BLaER1 (cell line): ENCODE results near the gene CNBD2.
"Not testable (repeated sequence)": the region's sequence is repeated elsewhere in the genome, so short reads cannot be mapped to it uniquely, and the experiment has no call there.

Experiments
- H3K27ac ChIP-seq: shearing (Covaris generic); formaldehyde crosslinking; 2 replicates; pipeline ENCODE4 v1.8.1; 2022
- H3K27me3 ChIP-seq: shearing (Covaris generic); formaldehyde crosslinking; 2 replicates; pipeline ENCODE4 v1.8.1; 2022
- H3K36me3 ChIP-seq: shearing (Covaris generic); formaldehyde crosslinking; 2 replicates; pipeline ENCODE4 v1.8.1; 2022
- H3K4me1 ChIP-seq: shearing (Covaris generic); formaldehyde crosslinking; 2 replicates; pipeline ENCODE4 v1.8.1; 2022
- H3K4me2 ChIP-seq: shearing (Covaris generic); formaldehyde crosslinking; 2 replicates; pipeline ENCODE4 v1.8.1; 2022
- H3K4me3 ChIP-seq: shearing (Covaris generic); formaldehyde crosslinking; 2 replicates; pipeline ENCODE4 v1.8.1; 2022
- H3K9ac ChIP-seq: shearing (Covaris generic); formaldehyde crosslinking; 2 replicates; pipeline ENCODE4 v1.8.1; 2022
- H3K9me3 ChIP-seq: shearing (Covaris generic); formaldehyde crosslinking; 2 replicates; pipeline ENCODE4 v1.8.1; 2022
- H4K20me1 ChIP-seq: shearing (Covaris generic); formaldehyde crosslinking; 2 replicates; pipeline ENCODE4 v1.8.1; 2022
- Cebpa-rat ChIP-seq: shearing (Covaris generic); IDR thresholded peaks from 2 replicates; pipeline ENCODE4 v1.8.1; 2022

Gene CNBD2

DNA sequence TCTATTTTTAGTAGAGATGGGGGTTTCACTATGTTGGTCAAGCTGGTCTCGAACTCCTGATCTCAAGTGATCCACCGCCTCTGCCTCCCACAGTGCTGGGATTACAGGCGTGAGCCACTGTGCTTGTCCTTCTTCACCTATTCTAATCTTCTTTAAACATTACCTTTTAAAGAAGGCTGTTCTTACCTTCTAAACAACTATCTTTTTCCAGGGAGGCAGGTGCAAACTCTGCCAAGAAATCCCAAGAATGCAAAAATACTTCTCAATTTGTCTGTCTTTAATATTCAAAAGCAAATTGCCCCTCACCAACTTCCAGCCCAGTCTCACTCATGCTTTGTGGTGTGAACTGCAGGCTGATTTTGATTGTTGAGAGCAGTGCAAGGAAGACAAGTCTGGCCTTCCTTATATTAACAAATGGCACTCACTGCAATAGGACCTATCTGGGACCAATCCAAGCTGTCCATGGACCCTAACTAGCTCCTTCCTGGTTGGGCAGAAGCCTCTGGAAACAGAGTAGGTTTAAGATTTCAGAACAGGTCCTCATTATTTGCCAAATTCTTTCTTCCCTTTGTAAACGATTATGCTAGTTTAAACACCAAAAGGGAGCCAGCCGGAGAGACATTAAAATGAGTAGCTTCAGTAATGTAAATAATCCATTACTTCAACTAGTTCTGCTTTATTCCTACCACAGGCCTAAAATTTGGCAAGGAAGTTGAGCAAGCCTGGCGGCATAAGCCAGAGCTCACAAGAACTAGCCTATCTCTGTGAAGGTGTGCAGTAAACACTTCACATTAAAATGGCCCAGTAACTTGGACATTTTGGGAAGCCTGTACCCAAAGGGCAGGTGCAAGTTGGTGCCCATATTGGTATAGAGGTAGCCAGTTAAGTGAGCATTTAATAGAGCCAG lies 15.7 kb upstream of the CNBD2 start:
- TF ChIP-seq Cebpa-rat = no peak
- Histone ChIP-seq H3K4me1 (peaks cover 25% of the 10 kb centered on the region), H4K20me1 (peaks cover 35% of the 10 kb centered on the region), H3K36me3 (peaks cover 35% of the 10 kb centered on the region), H3K27ac (peak overlapping the region; percentile 100), H3K9me3 (no peaks in the 10 kb centered on the region), H3K4me2 (peak overlapping the region; percentile 90), H3K9ac (peak overlapping the region; percentile 100), H3K4me3 (peak overlapping the region; percentile 89), H3K27me3 (no peaks in the 10 kb centered on the region)

DNA sequence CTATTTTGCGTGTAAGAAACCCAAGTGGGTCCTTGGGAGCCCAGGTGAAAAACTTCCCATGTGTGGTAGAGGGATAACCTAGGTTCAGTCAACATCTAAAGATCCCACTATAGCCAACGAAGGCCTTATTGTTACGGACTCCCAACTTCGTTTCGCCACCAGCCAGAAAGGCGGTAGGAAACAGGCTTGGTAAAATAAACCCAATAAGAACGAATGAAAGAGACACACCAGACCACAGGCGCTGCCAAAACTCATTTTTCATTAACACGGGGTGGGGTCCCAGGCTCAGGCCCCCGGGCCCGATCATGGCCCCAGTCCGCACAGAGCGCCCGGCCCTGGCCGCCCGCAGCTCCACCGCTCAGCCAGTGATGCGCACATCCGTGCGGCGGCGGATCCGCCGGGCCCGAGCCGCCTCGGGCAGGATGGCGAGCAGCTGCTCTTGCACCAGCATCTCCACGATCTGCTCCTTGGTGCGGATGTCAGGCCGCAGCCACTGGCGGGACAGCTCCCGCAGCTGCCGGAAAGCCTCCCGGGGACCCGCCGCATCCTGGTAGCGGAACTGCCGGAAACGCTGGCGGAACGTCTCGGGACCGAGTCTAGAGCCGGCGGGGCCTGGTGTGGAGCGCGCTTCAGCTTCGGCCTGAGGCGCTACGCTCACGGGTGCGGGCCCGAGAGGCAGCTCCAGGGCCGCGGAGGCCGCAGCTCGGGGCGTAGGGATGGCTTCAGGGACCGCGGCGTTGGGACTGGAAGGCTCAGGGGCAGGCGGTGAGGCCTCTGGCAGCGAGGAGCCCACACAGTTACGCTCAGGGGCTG lies 14.8 kb upstream of the CNBD2 start:
- H3K27me3 ChIP-seq = no peaks in the 10 kb centered on the region
- H3K9me3 ChIP-seq = 0 out of 2 replicates have a peak, but pooled peaks cover 2% of the 10 kb centered on the region
- H3K4me1 ChIP-seq = peaks cover 25% of the 10 kb centered on the region
- peak overlapping the region; percentile 100 for H3K9ac ChIP-seq
- peak overlapping the region; percentile 89 for H3K4me3 ChIP-seq
- H3K36me3 ChIP-seq = peaks cover 29% of the 10 kb centered on the region
- H3K4me2 ChIP-seq = peak overlapping the region; percentile 90
- peaks cover 35% of the 10 kb centered on the region for H4K20me1 ChIP-seq
- no peak for TF ChIP-seq Cebpa-rat
- H3K27ac ChIP-seq = peak overlapping the region; percentile 100

DNA sequence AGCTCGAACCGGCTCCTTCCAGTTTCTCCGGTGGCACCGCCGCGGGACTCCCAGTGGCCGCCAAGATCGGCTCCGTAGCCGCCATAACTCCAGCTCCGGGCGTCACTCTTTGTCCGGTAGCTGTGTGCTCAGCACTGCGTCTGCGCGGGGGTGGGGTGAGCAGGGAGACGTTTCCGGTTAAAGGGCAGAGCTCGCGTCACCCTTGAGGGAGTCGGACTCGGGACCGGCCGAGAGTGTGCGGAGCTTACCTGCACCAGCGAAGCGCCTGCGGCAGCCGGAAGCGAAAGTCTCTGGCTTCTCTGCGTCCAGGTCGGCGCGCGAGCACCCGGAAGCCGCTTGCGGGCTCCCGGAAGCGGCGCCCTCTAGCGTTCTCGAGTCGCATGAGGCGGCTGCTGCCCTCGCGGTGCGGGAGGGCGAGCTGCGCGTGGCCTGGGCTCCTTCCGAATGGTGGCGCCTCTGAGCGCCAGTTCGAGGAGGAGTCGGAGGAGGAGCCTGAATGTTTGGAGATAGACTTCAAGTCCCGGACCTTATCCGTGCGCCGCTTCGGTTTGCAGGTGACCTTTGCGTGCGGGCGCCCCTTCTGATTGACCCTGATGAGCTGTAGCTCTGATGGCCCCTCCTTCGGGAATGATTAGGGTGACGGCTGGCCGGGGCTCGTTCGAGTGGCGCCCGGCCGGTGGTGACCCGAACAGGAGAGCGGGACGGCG lies 14.0 kb upstream of the CNBD2 start, which contains the start of gene SCAND1:
SCAND1 (minus strand) TSS at position 303 of the 707 bp plus-strand sequence; CDS start at position 85, 218 bp downstream.
- Histone ChIP-seq H3K9me3 (peaks cover 10% of the 10 kb centered on the region), H3K27me3 (no peaks in the 10 kb centered on the region), H3K4me3 (peak within 1 kb of the TSS; percentile 89), H3K27ac (peak within 1 kb of the TSS; percentile 100), H4K20me1 (peaks cover 35% of the 10 kb centered on the region), H3K4me1 (peaks cover 25% of the 10 kb centered on the region), H3K36me3 (peaks cover 26% of the 10 kb centered on the region), H3K4me2 (peak within 1 kb of the TSS; percentile 90), H3K9ac (peak within 1 kb of the TSS; percentile 100)
- no peak for TF ChIP-seq Cebpa-rat

DNA sequence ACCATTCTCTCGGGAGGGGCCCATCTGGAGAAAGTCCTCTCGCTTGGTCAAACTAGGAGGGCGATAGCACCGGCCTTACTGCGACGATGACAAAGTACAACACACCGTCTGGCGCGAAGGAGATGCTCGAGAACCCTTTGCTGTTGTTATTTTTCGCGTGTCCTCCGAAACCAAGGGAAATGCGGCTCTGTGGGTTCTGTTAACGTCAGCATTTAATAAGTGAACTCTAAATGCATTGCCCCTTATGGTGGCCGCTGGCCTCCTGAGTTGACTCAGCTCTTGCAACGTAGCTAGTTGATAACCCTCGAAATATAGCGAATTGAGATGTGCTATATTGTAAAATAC lies 13.5 kb upstream of the CNBD2 start:
- H3K27me3 ChIP-seq = no peaks in the 10 kb centered on the region
- H3K9me3 ChIP-seq = peaks cover 15% of the 10 kb centered on the region
- H3K9ac ChIP-seq = peak overlapping the region; percentile 100
- peaks cover 35% of the 10 kb centered on the region for H4K20me1 ChIP-seq
- peak overlapping the region; percentile 100 for H3K27ac ChIP-seq
- H3K4me3 ChIP-seq = peak overlapping the region; percentile 89
- H3K36me3 ChIP-seq = peaks cover 21% of the 10 kb centered on the region
- H3K4me1 ChIP-seq = peaks cover 25% of the 10 kb centered on the region
- H3K4me2 ChIP-seq = peak overlapping the region; percentile 90
- no peak for TF ChIP-seq Cebpa-rat

DNA sequence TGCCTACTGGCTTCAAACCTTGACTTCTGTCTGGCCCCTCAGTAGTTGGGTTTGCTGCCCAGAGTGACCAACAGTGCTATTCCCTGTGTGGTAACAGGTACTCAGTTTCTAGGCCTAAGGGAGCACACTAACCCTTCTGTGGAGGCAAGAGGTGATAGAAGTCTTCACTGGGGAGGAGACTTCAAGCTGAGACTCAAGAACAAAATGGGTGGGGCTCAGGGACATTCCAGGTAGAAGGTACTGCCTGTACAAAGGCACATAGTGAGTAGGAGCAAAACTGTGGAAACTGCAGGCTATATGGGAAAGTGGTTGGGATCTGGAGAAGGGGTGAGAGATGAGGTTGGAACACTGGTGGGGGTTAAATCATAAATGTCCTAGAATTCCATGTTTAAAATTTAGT lies 11.8 kb upstream of the CNBD2 start:
- Histone ChIP-seq H3K4me1 (peaks cover 24% of the 10 kb centered on the region), H3K27me3 (no peaks in the 10 kb centered on the region), H4K20me1 (peaks cover 22% of the 10 kb centered on the region), H3K36me3 (peaks cover 7% of the 10 kb centered on the region; the same call in 1 of the 2 replicates), H3K4me2 (no peak overlapping the region), H3K9me3 (peaks cover 15% of the 10 kb centered on the region), H3K9ac (no peak overlapping the region), H3K27ac (no peak overlapping the region), H3K4me3 (no peak overlapping the region)
- TF ChIP-seq Cebpa-rat = no peak

DNA sequence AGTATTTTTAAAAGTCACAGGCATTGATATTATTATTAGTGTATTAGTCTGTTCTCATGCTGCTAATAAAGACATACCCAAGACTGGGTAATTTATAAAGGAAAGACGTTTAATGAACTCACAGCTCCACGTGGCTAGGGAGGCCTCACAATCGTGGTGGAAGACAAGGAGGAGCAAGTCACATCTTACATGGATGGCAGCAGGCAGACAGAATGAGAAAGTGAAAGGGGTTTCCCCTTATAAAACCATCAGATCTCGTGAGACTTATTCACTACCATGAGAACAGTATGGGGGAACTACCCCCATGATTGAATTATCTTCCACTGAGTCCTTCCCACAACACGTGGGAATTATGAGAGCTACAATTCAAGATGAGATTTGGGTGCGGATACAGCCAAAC lies 9.1 kb upstream of the CNBD2 start:
- not testable (repeated sequence) for H3K4me2 ChIP-seq, H3K27ac ChIP-seq, H3K27me3 ChIP-seq, H3K9ac ChIP-seq, H3K4me1 ChIP-seq, H4K20me1 ChIP-seq, H3K4me3 ChIP-seq, H3K36me3 ChIP-seq
- peaks cover 15% of the 10 kb centered on the region for H3K9me3 ChIP-seq

DNA sequence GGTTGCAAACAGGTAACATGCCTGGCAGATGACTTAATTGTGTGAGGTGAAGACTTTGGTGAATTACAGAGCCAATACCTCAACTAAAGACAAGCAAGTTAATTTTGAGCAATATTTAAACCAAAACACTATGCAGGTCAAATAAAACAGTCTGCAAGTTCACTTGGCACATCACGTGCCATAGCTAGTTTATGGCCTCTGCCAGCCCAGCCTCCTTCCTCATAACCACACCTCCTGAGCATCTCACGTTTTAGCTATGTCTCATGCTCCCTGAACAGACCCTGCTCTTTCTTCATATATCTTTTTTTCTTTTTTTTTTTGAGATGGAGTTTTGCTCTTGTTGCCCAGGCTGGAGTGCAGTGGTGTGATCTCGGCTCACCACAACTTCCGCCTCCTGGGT lies 4.5 kb upstream of the CNBD2 start:
- Histone ChIP-seq H3K4me1 (no peaks in the 10 kb centered on the region), H3K36me3 (no peaks in the 10 kb centered on the region), H3K9me3 (peaks cover 10% of the 10 kb centered on the region), H4K20me1 (no peaks in the 10 kb centered on the region), H3K4me2 (no peak overlapping the region), H3K4me3 (no peak overlapping the region), H3K27ac (no peak overlapping the region), H3K9ac (no peak overlapping the region), H3K27me3 (no peaks in the 10 kb centered on the region)
- TF ChIP-seq Cebpa-rat = no peak

DNA sequence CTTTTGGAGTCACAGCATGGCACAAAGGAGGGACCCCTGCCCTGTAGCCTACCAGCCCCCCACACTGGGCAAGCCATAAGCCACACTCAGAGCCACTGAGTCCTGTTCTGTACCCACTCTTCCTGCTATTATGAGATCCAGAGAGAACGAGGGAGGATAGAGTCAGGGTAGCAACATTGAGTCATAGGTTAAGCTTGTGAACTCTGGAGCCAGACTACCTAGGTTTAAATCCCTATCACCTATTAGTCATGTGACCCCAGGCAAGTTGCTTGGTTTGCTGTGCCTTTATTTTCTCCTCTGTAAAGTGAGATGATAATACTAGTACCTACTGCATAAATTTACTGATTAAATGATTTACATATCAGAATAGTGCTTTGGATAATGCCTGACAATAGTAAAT lies 540 bp downstream of the CNBD2 start:
- Histone ChIP-seq H3K27ac (no peak overlapping the region), H3K4me2 (no peak overlapping the region), H3K4me3 (no peak overlapping the region), H3K27me3 (no peaks in the 10 kb centered on the region), H4K20me1 (no peaks in the 10 kb centered on the region), H3K9me3 (no peaks in the 10 kb centered on the region), H3K36me3 (no peaks in the 10 kb centered on the region), H3K4me1 (no peaks in the 10 kb centered on the region), H3K9ac (no peak overlapping the region)
- no peak for TF ChIP-seq Cebpa-rat

DNA sequence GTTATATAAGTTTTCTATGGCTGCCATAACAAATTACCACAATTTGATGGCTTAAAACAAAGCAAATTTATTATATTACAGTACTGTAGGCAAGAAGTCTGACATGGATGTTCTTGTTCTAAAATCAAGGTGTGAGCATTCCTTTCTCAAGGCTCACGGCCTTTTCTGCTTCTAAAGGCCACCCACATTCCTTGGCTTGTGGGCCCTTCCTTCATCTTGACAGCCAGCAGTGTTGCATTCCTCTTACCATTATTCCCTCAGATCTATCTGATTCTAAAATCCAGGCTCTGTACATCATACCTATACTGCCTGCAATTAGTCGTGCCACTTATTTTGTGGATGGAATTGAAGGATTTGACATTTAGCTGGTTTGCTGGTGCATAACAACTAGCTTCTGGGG lies 3.6 kb downstream of the CNBD2 start:
- Histone ChIP-seq H3K4me1 (no peaks in the 10 kb centered on the region), H3K9ac (no peak overlapping the region), H3K9me3 (no peaks in the 10 kb centered on the region), H3K36me3 (no peaks in the 10 kb centered on the region), H4K20me1 (no peaks in the 10 kb centered on the region), H3K27ac (no peak overlapping the region), H3K4me2 (no peak overlapping the region), H3K4me3 (no peak overlapping the region), H3K27me3 (no peaks in the 10 kb centered on the region)
- no peak for TF ChIP-seq Cebpa-rat

DNA sequence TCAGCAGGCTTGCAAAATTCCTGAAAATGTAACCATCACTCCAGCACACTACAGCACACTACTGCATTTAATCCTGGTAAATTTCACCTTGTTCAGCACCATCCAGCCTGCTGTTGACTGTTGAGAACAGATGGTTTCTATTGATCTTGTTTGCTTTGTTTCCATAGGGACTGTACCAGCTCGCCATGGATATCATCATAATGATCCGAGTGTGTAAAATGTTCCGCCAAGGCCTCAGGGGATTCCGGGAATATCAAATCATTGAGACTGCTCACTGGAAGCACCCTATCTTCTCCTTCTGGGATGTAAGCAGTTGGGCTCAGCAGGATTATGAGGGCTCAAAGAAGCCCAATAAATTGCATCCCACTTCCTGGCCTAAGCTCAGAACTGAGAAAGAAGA lies 4.1 kb downstream of the CNBD2 start:
- H3K9ac ChIP-seq = no peak overlapping the region
- H3K9me3 ChIP-seq = no peaks in the 10 kb centered on the region
- H3K4me1 ChIP-seq = no peaks in the 10 kb centered on the region
- no peak overlapping the region for H3K4me2 ChIP-seq
- H4K20me1 ChIP-seq = no peaks in the 10 kb centered on the region
- no peak for TF ChIP-seq Cebpa-rat
- H3K27ac ChIP-seq = no peak overlapping the region
- H3K4me3 ChIP-seq = no peak overlapping the region
- H3K27me3 ChIP-seq = no peaks in the 10 kb centered on the region
- H3K36me3 ChIP-seq = no peaks in the 10 kb centered on the region
